Middle frontal gyrus (tissue), 1 donor: Measurements from ENCODE around the gene TRIM4.

Source experiments
- DNase-seq: peaks from one replicate; pipeline ENCODE4 v3.0.0-alpha.2; 2015; ENCODE audit warnings: low spot score; ENCODE audit errors: extremely low spot score

TRIM4 gene

DNA sequence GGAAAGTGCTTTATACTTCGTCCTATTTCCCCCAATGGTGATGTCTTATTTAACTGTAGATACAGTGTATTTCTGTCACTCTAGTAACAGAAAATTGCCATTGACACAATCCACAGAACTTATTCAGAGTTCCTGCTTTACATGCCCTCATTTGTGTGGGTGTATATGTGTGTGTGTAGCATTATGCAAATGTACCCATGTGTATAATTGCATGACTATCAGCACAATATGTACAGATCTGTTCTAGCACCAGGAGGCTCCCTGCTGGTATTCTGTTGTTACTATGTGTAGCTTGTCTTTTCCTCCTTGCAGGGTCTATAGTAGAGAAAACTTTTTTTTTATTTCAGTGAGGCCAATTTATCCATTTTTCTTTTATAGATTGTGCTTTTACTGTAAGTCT is 75.0 kb downstream of the TRIM4 start:
- DNase-seq = no peak

DNA sequence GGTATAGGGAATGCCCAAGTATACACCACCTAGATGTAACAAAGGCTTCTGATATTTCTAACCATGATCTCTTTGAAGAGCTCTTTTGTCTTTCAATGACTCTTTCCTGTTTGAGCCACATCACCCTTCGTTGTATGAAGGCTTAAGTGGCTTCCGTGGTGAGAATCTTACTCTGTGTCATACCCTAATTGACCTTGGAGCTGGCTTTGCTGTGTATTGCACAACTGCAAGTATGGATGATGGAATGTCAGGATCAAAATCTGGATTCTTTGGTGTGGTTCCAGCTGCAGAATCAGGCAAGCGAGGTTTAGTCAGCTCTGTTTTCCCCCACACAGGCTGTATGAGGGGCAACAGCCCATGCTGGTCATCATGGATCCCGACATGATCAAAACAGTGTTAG is 75.5 kb downstream of the TRIM4 start:
- DNase-seq = no peak

DNA sequence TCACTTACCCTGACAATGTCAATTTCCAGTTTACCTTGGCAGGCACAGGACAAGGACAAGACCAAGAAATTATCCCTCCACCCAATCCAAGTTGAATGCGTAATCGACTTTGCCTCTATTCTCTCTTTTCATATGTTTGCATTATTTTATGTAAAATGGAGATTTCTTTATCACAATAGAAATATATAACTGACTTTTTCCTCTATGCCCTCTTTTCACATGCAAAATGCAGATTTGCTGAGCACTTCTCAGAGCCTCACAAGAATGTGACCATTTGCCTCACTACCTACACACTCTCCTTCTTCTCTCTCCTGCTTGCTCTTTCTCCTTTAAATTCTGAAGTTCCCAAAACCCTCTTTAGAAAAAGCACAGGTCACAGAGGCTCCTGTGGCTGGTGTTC is 76.4 kb downstream of the TRIM4 start:
- DNase-seq = no peak
